Non-pigmented ciliary epithelial cell (primary cell): ENCODE results near the gene PRTG.
A peak's percentile ranks its signal among the peaks of the same experiment; 100 is the strongest.
"Not testable (repeated sequence)": the region's sequence is repeated elsewhere in the genome, so short reads cannot be mapped to it uniquely, and the experiment has no call there.

Source experiments
- DNase-seq: peaks from one replicate; pipeline ENCODE4 v3.0.0-alpha.2; 2010; ENCODE audit warnings: low read depth

PRTG gene

GRCh38 chr15:55696221-55696620, 46.7 kb downstream of the PRTG start:
- no peak for DNase-seq

- DNase-seq = no peak
Measured at GRCh38 chr15:55695432-55695831, 47.5 kb downstream of the PRTG start.

GRCh38 chr15:55694652-55695150, 48.3 kb downstream of the PRTG start:
- DNase-seq = no peak

- not testable (repeated sequence) for DNase-seq
Measured at GRCh38 chr15:55693116-55693515, 49.8 kb downstream of the PRTG start.

- no peak for DNase-seq
Measured at GRCh38 chr15:55687792-55688191, 55.2 kb downstream of the PRTG start.

GRCh38 chr15:55685286-55685685, 57.7 kb downstream of the PRTG start:
- DNase-seq = no peak

- DNase-seq = no peak
Measured at GRCh38 chr15:55683376-55683775, 59.6 kb downstream of the PRTG start.

GRCh38 chr15:55681631-55682030, 61.3 kb downstream of the PRTG start:
- no peak for DNase-seq

GRCh38 chr15:55676507-55676906, 66.4 kb downstream of the PRTG start:
- DNase-seq = no peak

GRCh38 chr15:55673287-55673686, 69.7 kb downstream of the PRTG start:
- no peak for DNase-seq

- DNase-seq = no peak
Measured at GRCh38 chr15:55669270-55669669, 73.7 kb downstream of the PRTG start.

GRCh38 chr15:55665605-55666227, 77.2 kb downstream of the PRTG start:
- DNase-seq = no peak

GRCh38 chr15:55661428-55661827, 81.5 kb downstream of the PRTG start:
- no peak for DNase-seq

GRCh38 chr15:55660153-55660552, 82.8 kb downstream of the PRTG start:
- no peak for DNase-seq

GRCh38 chr15:55659481-55659880, 83.5 kb downstream of the PRTG start:
- DNase-seq = no peak

- DNase-seq = no peak
Measured at GRCh38 chr15:55658886-55659285, 84.1 kb downstream of the PRTG start.

- no peak for DNase-seq
Measured at GRCh38 chr15:55654561-55655031, 88.4 kb downstream of the PRTG start.

- no peak for DNase-seq
Measured at GRCh38 chr15:55652909-55653495, 90.0 kb downstream of the PRTG start.

GRCh38 chr15:55652359-55652758, 90.6 kb downstream of the PRTG start:
- DNase-seq = no peak

- peak; percentile 40 for DNase-seq
Measured at GRCh38 chr15:55649058-55649423, 93.9 kb downstream of the PRTG start.

- DNase-seq = no peak
Measured at GRCh38 chr15:55638764-55639163, 104.2 kb downstream of the PRTG start.

- DNase-seq = no peak
Measured at GRCh38 chr15:55637086-55637485, 105.9 kb downstream of the PRTG start.

- no peak for DNase-seq
Measured at GRCh38 chr15:55633731-55634130, 109.2 kb downstream of the PRTG start.

- no peak for DNase-seq
Measured at GRCh38 chr15:55632434-55632833, 110.5 kb downstream of the PRTG start.
